GM18526 (cell line): Measurements from ENCODE around the gene MAGEA6.
"Not testable (repeated sequence)": the region's sequence is repeated elsewhere in the genome, so short reads cannot be mapped to it uniquely, and the experiment has no call there.

Experiments
- POLR2A ChIP-seq: IDR thresholded peaks from 3 replicates; pipeline ENCODE4 v1.6.1; 2011; ENCODE audit not compliant: insufficient read length; ENCODE audit errors: extremely low read depth

Gene MAGEA6

GRCh38 chrX:152769549-152770289, at the start of gene MAGEA6:
TSS of gene MAGEA6 (minus strand) at chrX:152769689. CDS start at chrX:152767650, 2,039 bp downstream.
- TF ChIP-seq POLR2A, result not testable (repeated sequence)

GRCh38 chrX:152819266-152819665, 49.8 kb upstream of the MAGEA6 start:
- TF ChIP-seq POLR2A, result no peak

GRCh38 chrX:152818356-152818755, 48.9 kb upstream of the MAGEA6 start:
- no peak for TF ChIP-seq POLR2A

- no peak for TF ChIP-seq POLR2A
Measured at GRCh38 chrX:152817078-152817764, 47.7 kb upstream of the MAGEA6 start.

GRCh38 chrX:152814048-152814447, 44.6 kb upstream of the MAGEA6 start:
- TF ChIP-seq POLR2A, result no peak

- TF ChIP-seq POLR2A, result no peak
Measured at GRCh38 chrX:152813206-152813605, 43.7 kb upstream of the MAGEA6 start.

GRCh38 chrX:152810403-152810802, 40.9 kb upstream of the MAGEA6 start:
- TF ChIP-seq POLR2A, result no peak

- TF ChIP-seq POLR2A, result no peak
Measured at GRCh38 chrX:152806035-152806434, 36.5 kb upstream of the MAGEA6 start.

GRCh38 chrX:152798945-152799344, 29.5 kb upstream of the MAGEA6 start:
- TF ChIP-seq POLR2A, result no peak

- TF ChIP-seq POLR2A, result not testable (repeated sequence)
Measured at GRCh38 chrX:152758918-152759317, 10.6 kb downstream of the MAGEA6 start, which contains the start of gene CSAG3. TSS of gene CSAG3 (plus strand) at chrX:152759218.

GRCh38 chrX:152753686-152754650, 15.5 kb downstream of the MAGEA6 start, which contains the start of gene MAGEA2:
TSS of gene MAGEA2 (minus strand) at chrX:152753842. CDS start at chrX:152751363, 2,479 bp downstream.
- not testable (repeated sequence) for TF ChIP-seq POLR2A

GRCh38 chrX:152738560-152738959, 30.9 kb downstream of the MAGEA6 start:
- no peak for TF ChIP-seq POLR2A

- TF ChIP-seq POLR2A, result no peak
Measured at GRCh38 chrX:152735860-152736511, 33.5 kb downstream of the MAGEA6 start.

- no peak for TF ChIP-seq POLR2A
Measured at GRCh38 chrX:152735101-152735500, 34.4 kb downstream of the MAGEA6 start.
